HFFc6 (cell line): ENCODE data around the gene DNAH11. TPM values are rescaled to one million over a fixed set of nuclear protein-coding genes. Genes with fewer than 3 reads are reported as not detected.

Source experiments
- DNase-seq: peaks from one replicate; pipeline ENCODE4 v3.0.0-alpha.2; 2018
- H3K27ac Mint-ChIP-seq: 2 replicates; pipeline ENCODE4 v1.8.0; 2020; ENCODE audit warnings: mild to moderate bottlenecking, mixed read lengths
- H3K27me3 Mint-ChIP-seq: 2 replicates; pipeline ENCODE4 v1.8.0; 2021; ENCODE audit warnings: mild to moderate bottlenecking, moderate library complexity, mixed read lengths; ENCODE audit not compliant: insufficient read depth
- H3K36me3 Mint-ChIP-seq: 2 replicates; pipeline ENCODE4 v1.8.0; 2021; ENCODE audit warnings: low read depth, mixed read lengths
- H3K4me1 Mint-ChIP-seq: 2 replicates; pipeline ENCODE4 v1.8.0; 2020; ENCODE audit warnings: low read depth, mixed read lengths
- H3K4me3 Mint-ChIP-seq: 2 replicates; pipeline ENCODE4 v1.8.0; 2020; ENCODE audit warnings: mild to moderate bottlenecking, moderate library complexity, mixed read lengths
- H3K9me3 Mint-ChIP-seq: 2 replicates; pipeline ENCODE4 v1.8.0; 2020; ENCODE audit warnings: mild to moderate bottlenecking, mixed read lengths
- total RNA-seq, 6 experiments: library from RNA; stranded (reverse); fragmentation: NEBNext Ultra II Directional; extraction: Animal tissue kit (Norgen Biotek cat#: 25700); gene quantifications; 2 replicates in 1 of 6; 3 replicates in 5 of 6; pipeline ENCODE4 v1.2.3, GENCODE V29; 2021
- TF ChIP-seq, protein P1 (sequence below): fragments of 200-600 bp; sonication (generic); IDR thresholded peaks from 2 replicates; pipeline ENCODE4 v1.5.0; 2021; ENCODE audit warnings: antibody characterized with exemption, mild to moderate bottlenecking

DNAH11 gene
- total RNA-seq, 6 experiments from 2014 or later, result 1.2 to 2.4 (median 2.1) TPM

DNA sequence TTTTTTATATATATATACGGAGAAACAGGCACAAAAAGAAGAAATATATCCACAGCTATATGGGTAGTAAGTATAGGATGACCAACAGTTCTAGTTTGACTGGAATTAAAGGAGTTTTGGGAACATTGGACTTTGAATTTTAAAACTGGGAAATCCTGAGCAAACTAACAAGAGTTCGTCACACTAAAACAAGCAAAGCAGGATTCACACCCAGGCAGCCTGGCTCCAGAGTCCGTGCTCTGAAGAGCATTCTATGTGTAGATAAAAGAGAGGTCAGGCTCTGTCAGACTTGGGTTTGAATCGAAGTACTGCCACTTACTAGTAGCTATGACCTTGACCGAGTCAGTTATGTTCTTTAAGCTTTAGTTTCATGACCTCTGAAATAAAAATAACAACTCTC, 191.0 kb downstream of the DNAH11 start:
- Mint-ChIP-seq H3K36me3 (no peaks in the 10 kb centered on the region), H3K27ac (no peak overlapping the region), H3K4me1 (no peaks in the 10 kb centered on the region), H3K9me3 (no peaks in the 10 kb centered on the region), H3K27me3 (no peaks in the 10 kb centered on the region), H3K4me3 (no peak overlapping the region)
- DNase-seq, result no peak
- TF ChIP-seq, protein P1, sequence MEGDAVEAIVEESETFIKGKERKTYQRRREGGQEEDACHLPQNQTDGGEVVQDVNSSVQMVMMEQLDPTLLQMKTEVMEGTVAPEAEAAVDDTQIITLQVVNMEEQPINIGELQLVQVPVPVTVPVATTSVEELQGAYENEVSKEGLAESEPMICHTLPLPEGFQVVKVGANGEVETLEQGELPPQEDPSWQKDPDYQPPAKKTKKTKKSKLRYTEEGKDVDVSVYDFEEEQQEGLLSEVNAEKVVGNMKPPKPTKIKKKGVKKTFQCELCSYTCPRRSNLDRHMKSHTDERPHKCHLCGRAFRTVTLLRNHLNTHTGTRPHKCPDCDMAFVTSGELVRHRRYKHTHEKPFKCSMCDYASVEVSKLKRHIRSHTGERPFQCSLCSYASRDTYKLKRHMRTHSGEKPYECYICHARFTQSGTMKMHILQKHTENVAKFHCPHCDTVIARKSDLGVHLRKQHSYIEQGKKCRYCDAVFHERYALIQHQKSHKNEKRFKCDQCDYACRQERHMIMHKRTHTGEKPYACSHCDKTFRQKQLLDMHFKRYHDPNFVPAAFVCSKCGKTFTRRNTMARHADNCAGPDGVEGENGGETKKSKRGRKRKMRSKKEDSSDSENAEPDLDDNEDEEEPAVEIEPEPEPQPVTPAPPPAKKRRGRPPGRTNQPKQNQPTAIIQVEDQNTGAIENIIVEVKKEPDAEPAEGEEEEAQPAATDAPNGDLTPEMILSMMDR, result no peak

GRCh38 chr7:21743493-21743892, 200.7 kb downstream of the DNAH11 start:
- H3K4me3 Mint-ChIP-seq, result no peak overlapping the region
- no peaks in the 10 kb centered on the region for H3K4me1 Mint-ChIP-seq
- no peak for DNase-seq

GRCh38 chr7:21746949-21747348, 204.1 kb downstream of the DNAH11 start:
- DNase-seq, result no peak
- H3K27ac Mint-ChIP-seq, result no peak overlapping the region

More at GRCh38 chr7:21743493-21743892, 200.7 kb downstream of the DNAH11 start:
- H3K27ac Mint-ChIP-seq, result no peak overlapping the region
- TF ChIP-seq, protein P1, result no peak
- no peaks in the 10 kb centered on the region for H3K36me3 Mint-ChIP-seq
- no peaks in the 10 kb centered on the region; the same call in 1 of the 2 replicates for H3K27me3 Mint-ChIP-seq
- H3K9me3 Mint-ChIP-seq, result no peaks in the 10 kb centered on the region

GRCh38 chr7:21747806-21748205, 205.0 kb downstream of the DNAH11 start:
- Mint-ChIP-seq H3K27me3 (peaks cover 5% of the 10 kb centered on the region; the same call in 1 of the 2 replicates), H3K4me3 (no peak overlapping the region)

More at GRCh38 chr7:21746949-21747348, 204.1 kb downstream of the DNAH11 start:
- Mint-ChIP-seq H3K4me1 (no peaks in the 10 kb centered on the region), H3K9me3 (no peaks in the 10 kb centered on the region), H3K4me3 (no peak overlapping the region), H3K36me3 (no peaks in the 10 kb centered on the region), H3K27me3 (peaks cover 4% of the 10 kb centered on the region)
- TF ChIP-seq, protein P1, result no peak

GRCh38 chr7:21749378-21749777, 206.5 kb downstream of the DNAH11 start:
- TF ChIP-seq, protein P1, result no peak
- H3K27ac Mint-ChIP-seq, result no peak overlapping the region

More at GRCh38 chr7:21747806-21748205, 205.0 kb downstream of the DNAH11 start:
- DNase-seq, result no peak
- TF ChIP-seq, protein P1, result no peak
- no peak overlapping the region for H3K27ac Mint-ChIP-seq
- H3K4me1 Mint-ChIP-seq, result no peaks in the 10 kb centered on the region
- no peaks in the 10 kb centered on the region for H3K36me3 Mint-ChIP-seq
- H3K9me3 Mint-ChIP-seq, result no peaks in the 10 kb centered on the region

DNA sequence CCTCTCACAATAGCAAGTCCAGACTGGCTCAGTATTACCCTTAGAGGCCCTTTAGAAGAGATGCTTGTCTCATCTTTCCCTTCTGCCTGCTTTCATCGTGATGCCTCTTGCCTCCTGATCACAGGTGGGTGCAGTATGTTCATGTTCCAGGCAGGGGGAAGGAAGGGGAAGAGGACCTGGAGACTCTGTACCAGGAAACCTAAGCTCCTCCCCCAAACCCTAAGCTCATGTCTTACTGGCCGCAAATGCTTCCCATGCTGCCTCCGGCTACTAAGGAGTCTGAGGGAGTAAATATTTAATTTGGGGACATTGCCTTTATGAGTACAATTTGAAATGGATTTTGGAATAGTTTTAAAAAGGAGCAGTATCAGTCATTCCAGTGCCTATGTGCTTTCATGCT, 210.2 kb downstream of the DNAH11 start:
- Mint-ChIP-seq H3K36me3 (no peaks in the 10 kb centered on the region), H3K27ac (no peak overlapping the region)

More at GRCh38 chr7:21749378-21749777, 206.5 kb downstream of the DNAH11 start:
- no peak for DNase-seq
- no peak overlapping the region for H3K4me3 Mint-ChIP-seq
- H3K27me3 Mint-ChIP-seq, result peaks cover 8% of the 10 kb centered on the region; the same call in 1 of the 2 replicates
- H3K36me3 Mint-ChIP-seq, result no peaks in the 10 kb centered on the region
- no peaks in the 10 kb centered on the region for H3K4me1 Mint-ChIP-seq
- no peaks in the 10 kb centered on the region for H3K9me3 Mint-ChIP-seq

More for the DNA sequence above, 210.2 kb downstream of the DNAH11 start:
- Mint-ChIP-seq H3K4me1 (no peaks in the 10 kb centered on the region), H3K27me3 (peaks cover 9% of the 10 kb centered on the region), H3K4me3 (no peak overlapping the region), H3K9me3 (no peaks in the 10 kb centered on the region)
- DNase-seq, result no peak
- TF ChIP-seq, protein P1, result no peak
